CD4-positive, alpha-beta memory T cell (primary cell): ENCODE data around the gene FBXO33. TPM values are rescaled to one million over a fixed set of nuclear protein-coding genes. Genes with fewer than 3 reads are reported as not detected.

ENCODE experiments used
- CTCF ChIA-PET: fragments of 350-600 bp; sonication (Branson Sonifier 250); formaldehyde crosslinking; loops from one replicate; lab custom pipeline; 2021; ENCODE audit warnings: inconsistent platforms; ENCODE audit not compliant: partially characterized antibody; lab: Charles Lee
- POLR2A ChIA-PET: fragments of 350-600 bp; sonication (Branson Sonifier 250); formaldehyde crosslinking; loops from one replicate; lab custom pipeline; 2021; ENCODE audit not compliant: partially characterized antibody; lab: Charles Lee
- DNase-seq, 5 donors: peaks; one replicate each; pipeline versions ENCODE4 v3.0.0 to v3.0.0-alpha.2; 2020 to 2022; ENCODE audit warnings: mixed read lengths in 1 of 5
- H3K27ac ChIP-seq: one replicate; pipeline ENCODE4 v1.7.0; 2013; ENCODE audit warnings: low read depth, low read length
- H3K27me3 ChIP-seq: 2 replicates; pipeline ENCODE4 v1.7.0; 2013; ENCODE audit warnings: mild to moderate bottlenecking, low read length, moderate library complexity; ENCODE audit not compliant: insufficient read depth
- H3K36me3 ChIP-seq: 2 replicates; pipeline ENCODE4 v1.7.0; 2013; ENCODE audit warnings: mild to moderate bottlenecking, low read length, moderate library complexity; ENCODE audit not compliant: insufficient read depth
- H3K4me1 ChIP-seq: 2 replicates; pipeline ENCODE4 v1.7.0; 2013; ENCODE audit warnings: mild to moderate bottlenecking, low read length, moderate library complexity; ENCODE audit not compliant: insufficient read depth
- H3K4me3 ChIP-seq, 2 donors: one replicate each; pipeline ENCODE4 v1.7.0; 2013; ENCODE audit warnings: low read length in 2 of 2, mild to moderate bottlenecking in 1 of 2
- H3K9me3 ChIP-seq, 2 donors: one replicate each; pipeline ENCODE4 v1.7.0; 2013; ENCODE audit warnings: low read length in 2 of 2, control low read depth in 1 of 2; ENCODE audit not compliant: control insufficient read depth in 1 of 2
- H3K27ac Mint-ChIP-seq, 7 donors: one replicate each; pipeline ENCODE4 v1.8.0; 2020 to 2021; ENCODE audit warnings: mixed read lengths in 7 of 7, mild to moderate bottlenecking in 6 of 7, inconsistent platforms in 3 of 7, moderate library complexity in 3 of 7
- H3K27me3 Mint-ChIP-seq, 2 donors: one replicate each; pipeline ENCODE4 v1.8.0; 2020 to 2021; ENCODE audit warnings: mixed read lengths in 2 of 2
- H3K36me3 Mint-ChIP-seq, 2 donors: one replicate each; pipeline ENCODE4 v1.8.0; 2020 to 2021; ENCODE audit warnings: mixed read lengths in 2 of 2, inconsistent platforms in 1 of 2, mild to moderate bottlenecking in 1 of 2
- H3K4me1 Mint-ChIP-seq, 4 donors: one replicate each; pipeline ENCODE4 v1.8.0; 2020 to 2021; ENCODE audit warnings: mixed read lengths in 4 of 4, mild to moderate bottlenecking in 1 of 4
- H3K4me3 Mint-ChIP-seq, 8 donors: one replicate each; pipeline ENCODE4 v1.8.0; 2020 to 2021; ENCODE audit warnings: mixed read lengths in 8 of 8, mild to moderate bottlenecking in 7 of 8, moderate library complexity in 6 of 8, inconsistent platforms in 3 of 8
- H3K9me3 Mint-ChIP-seq, 8 donors: one replicate each; pipeline ENCODE4 v1.8.0; 2020 to 2021; ENCODE audit warnings: mixed read lengths in 8 of 8, mild to moderate bottlenecking in 5 of 8, inconsistent platforms in 3 of 8, moderate library complexity in 1 of 8
- intact Hi-C: fragments of 100-400 bp; cut with micrococcal nuclease; formaldehyde crosslinking; loops from one replicate; pipeline ENCODE4 v1.15.1; 2023
- polyA plus RNA-seq, 2 donors: library from polyadenylated mRNA; unstranded; fragments of 300-500 nt; fragmentation: Illumina TruSeq; gene quantifications; one replicate each; pipeline ENCODE4 v1.2.3, GENCODE V29; 2021
- total RNA-seq, 2 experiments: library from RNA; stranded (reverse); gene quantifications; one replicate each; pipeline ENCODE4 v1.2.3, GENCODE V29; 2021

FBXO33 gene
- total and polyA plus RNA-seq, 4 experiments from 2014 or later: 15.0 to 21.5 (median 18.7) TPM

DNA sequence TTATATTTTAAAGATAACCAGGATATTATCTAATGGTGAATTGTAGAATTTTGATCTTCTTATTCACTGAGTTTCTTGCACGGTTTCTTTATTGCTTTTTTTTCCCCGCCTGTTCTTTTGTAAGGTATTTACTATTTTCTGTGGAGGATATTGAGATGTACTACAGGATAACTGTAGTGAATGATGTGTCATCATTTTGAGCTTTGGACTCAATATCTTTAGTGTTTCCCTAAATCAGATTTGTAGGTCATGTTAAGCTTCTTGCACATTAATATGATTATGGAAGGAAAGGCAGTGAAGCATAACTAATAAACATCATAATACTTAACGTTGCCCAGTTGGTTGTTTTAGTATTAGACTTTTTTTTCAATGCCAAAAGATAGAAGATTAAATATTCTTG, 81.4 kb downstream of the FBXO33 start:
- H3K4me1 ChIP-seq: no peaks in the 10 kb centered on the region
- intact Hi-C loops: no loop called here
- Mint-ChIP-seq H3K27ac (no peak overlapping the region), H3K27me3 (no peaks in the 10 kb centered on the region), H3K9me3 (peaks cover 0 to 6% (median 6%) of the 10 kb centered on the region in 8 donors), H3K36me3 (peaks cover 59 to 64% of the 10 kb centered on the region in 2 donors), H3K4me3 (no peak overlapping the region), H3K4me1 (peaks cover 0 to 7% (median 5%) of the 10 kb centered on the region in 4 donors)
- no peaks in the 10 kb centered on the region for H3K9me3 ChIP-seq
- no peaks in the 10 kb centered on the region for H3K27me3 ChIP-seq
- DNase-seq: no peak
- H3K36me3 ChIP-seq: peaks cover 15% of the 10 kb centered on the region
- H3K27ac ChIP-seq: no peak overlapping the region
- H3K4me3 ChIP-seq: no peak overlapping the region
- ChIA-PET POLR2A (no interaction called here), CTCF (no interaction called here)

Other genes starting within 250 kb of the FBXO33 start
- 10 to 100 TPM; 25.8 to 26.6 TPM for gene MIA2, start 198.5 kb downstream of the FBXO33 start, total RNA-seq
- 10 to 100 TPM; 19.0 to 26.7 TPM for gene MIA2, start 198.5 kb downstream of the FBXO33 start, polyA plus RNA-seq